ENCODE results near the gene COX4I2.

Gene COX4I2

GRCh38 chr20:31654534-31654933 is 16.8 kb downstream of the COX4I2 start:
- DNase-seq (ENCODE audit: low spot score) = no peak
- TF ChIP-seq, protein P1, sequence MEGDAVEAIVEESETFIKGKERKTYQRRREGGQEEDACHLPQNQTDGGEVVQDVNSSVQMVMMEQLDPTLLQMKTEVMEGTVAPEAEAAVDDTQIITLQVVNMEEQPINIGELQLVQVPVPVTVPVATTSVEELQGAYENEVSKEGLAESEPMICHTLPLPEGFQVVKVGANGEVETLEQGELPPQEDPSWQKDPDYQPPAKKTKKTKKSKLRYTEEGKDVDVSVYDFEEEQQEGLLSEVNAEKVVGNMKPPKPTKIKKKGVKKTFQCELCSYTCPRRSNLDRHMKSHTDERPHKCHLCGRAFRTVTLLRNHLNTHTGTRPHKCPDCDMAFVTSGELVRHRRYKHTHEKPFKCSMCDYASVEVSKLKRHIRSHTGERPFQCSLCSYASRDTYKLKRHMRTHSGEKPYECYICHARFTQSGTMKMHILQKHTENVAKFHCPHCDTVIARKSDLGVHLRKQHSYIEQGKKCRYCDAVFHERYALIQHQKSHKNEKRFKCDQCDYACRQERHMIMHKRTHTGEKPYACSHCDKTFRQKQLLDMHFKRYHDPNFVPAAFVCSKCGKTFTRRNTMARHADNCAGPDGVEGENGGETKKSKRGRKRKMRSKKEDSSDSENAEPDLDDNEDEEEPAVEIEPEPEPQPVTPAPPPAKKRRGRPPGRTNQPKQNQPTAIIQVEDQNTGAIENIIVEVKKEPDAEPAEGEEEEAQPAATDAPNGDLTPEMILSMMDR (IDR thresholded peaks at IDR 0.05; ENCODE audit: borderline replicate concordance, control extremely low read depth, extremely low read depth, insufficient read depth, missing control alignments) = no peak
- in situ Hi-C loops (cut with MboI; ENCODE audit: low sequenced_read_pairs, unreplicated experiment) = no loop called here

GRCh38 chr20:31661625-31662371 is 24.1 kb downstream of the COX4I2 start:
- TF ChIP-seq, protein P1 (IDR thresholded peaks at IDR 0.05; ENCODE audit: borderline replicate concordance, control extremely low read depth, extremely low read depth, insufficient read depth, missing control alignments) = peak; percentile 77
- in situ Hi-C loops (cut with MboI; ENCODE audit: low sequenced_read_pairs, unreplicated experiment) = loop anchor here (5.0 kb wide), 1 partner anchor 66 kb away; no protein-coding TSS in a partner anchor
- peak; percentile 91 for DNase-seq (ENCODE audit: low spot score)

- in situ Hi-C loops (cut with MboI; ENCODE audit: low sequenced_read_pairs, unreplicated experiment) = loop anchor here (5.0 kb wide), 1 partner anchor 65 kb away; no protein-coding TSS in a partner anchor
- TF ChIP-seq, protein P1 (IDR thresholded peaks at IDR 0.05; ENCODE audit: borderline replicate concordance, control extremely low read depth, extremely low read depth, insufficient read depth, missing control alignments) = no peak
- no peak for DNase-seq (ENCODE audit: low spot score)
Observed at GRCh38 chr20:31662372-31662854, 24.7 kb downstream of the COX4I2 start.

DNA sequence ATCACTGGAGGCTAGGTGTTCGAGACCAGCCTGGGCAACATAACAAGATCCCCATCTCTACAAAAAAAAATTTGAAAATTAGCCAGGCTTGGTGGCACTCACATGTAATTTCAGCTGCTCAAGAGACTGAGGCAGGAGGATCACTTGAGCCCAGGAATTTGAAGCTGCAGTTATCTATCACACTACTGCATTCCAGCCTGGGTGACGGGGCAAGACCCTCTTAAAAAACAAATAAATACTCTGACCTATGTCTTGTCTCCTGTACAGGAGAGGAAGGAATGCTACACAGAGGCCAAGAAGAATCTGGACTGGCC is 25.8 kb downstream of the COX4I2 start:
- TF ChIP-seq, protein P1 (IDR thresholded peaks at IDR 0.05; ENCODE audit: borderline replicate concordance, control extremely low read depth, extremely low read depth, insufficient read depth, missing control alignments) = no peak

DNA sequence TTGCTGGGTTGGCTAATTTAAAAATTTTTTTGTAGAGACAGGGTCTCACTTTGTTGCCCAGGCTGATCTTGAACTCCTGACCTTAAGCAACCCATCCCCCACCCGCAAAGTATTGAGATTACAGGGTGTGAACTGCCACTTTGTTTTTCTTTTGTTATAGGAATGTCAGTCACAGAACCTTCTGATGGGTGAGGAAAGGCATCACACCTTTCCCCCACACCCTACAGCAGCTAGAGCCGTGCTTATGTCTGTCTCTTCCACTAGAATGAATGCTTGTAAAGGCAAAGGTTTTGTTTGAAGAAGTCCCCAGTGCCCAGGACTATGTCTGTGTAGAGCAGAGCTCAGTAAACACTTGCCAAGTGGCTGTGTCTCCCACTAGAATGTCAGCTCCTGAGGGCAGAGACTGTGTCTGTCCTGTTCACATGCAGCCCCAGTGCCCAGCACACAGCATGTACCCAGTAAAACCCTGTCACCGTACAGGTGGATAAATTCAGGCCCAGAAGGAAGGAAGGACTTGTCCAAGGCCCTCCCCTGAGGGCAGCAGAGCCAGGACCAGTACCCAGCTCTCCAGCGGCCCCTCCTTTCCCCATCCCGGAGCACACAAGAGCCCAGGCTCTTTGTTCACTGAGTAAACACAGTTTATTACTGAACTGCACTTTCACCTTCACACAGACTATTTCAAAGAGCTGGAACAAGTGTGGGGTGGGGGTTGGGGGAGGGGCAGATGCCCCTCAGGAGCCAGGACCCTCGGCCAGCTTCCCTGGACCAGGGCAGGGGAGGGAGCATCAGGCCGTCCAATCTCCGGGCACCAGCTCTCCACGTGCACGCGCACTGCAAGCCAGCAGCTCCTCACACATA is 26.4 kb downstream of the COX4I2 start:
- DNase-seq (ENCODE audit: low spot score) = no peak
- TF ChIP-seq, protein P1 (IDR thresholded peaks at IDR 0.05; ENCODE audit: borderline replicate concordance, control extremely low read depth, extremely low read depth, insufficient read depth, missing control alignments) = no peak
- in situ Hi-C loops (cut with MboI; ENCODE audit: low sequenced_read_pairs, unreplicated experiment) = loop anchor here (5.0 kb wide), 1 partner anchor 63 kb away; no protein-coding TSS in a partner anchor

More for the DNA sequence above, 25.8 kb downstream of the COX4I2 start:
- DNase-seq (ENCODE audit: low spot score) = no peak
- in situ Hi-C loops (cut with MboI; ENCODE audit: low sequenced_read_pairs, unreplicated experiment) = loop anchor here (5.0 kb wide), 1 partner anchor 64 kb away; no protein-coding TSS in a partner anchor

GRCh38 chr20:31664696-31665354 is 27.1 kb downstream of the COX4I2 start:
- TF ChIP-seq, protein P1 (IDR thresholded peaks at IDR 0.05; ENCODE audit: borderline replicate concordance, control extremely low read depth, extremely low read depth, insufficient read depth, missing control alignments) = no peak
- in situ Hi-C loops (cut with MboI; ENCODE audit: low sequenced_read_pairs, unreplicated experiment) = loop anchor here (5.0 kb wide), 1 partner anchor 62 kb away; no protein-coding TSS in a partner anchor
- no peak for DNase-seq (ENCODE audit: low spot score)
